DOHH2 (cell line): ENCODE measurements around the gene NPIPB8.
A peak's percentile ranks its signal among the peaks of the same experiment; 100 is the strongest.
"Not testable (repeated sequence)": the region's sequence is repeated elsewhere in the genome, so short reads cannot be mapped to it uniquely, and the experiment has no call there.

Source experiments
- H3F3A ChIP-seq: fragments of 200-600 bp; sonication (generic), shearing (Covaris generic); 2 replicates; pipeline ENCODE4 v1.6.0; 2016; ENCODE audit warnings: antibody characterized with exemption, mild to moderate bottlenecking; ENCODE audit not compliant: control insufficient read depth, insufficient read depth
- H3K27ac ChIP-seq: fragments of 200-600 bp; sonication (generic); 2 replicates; pipeline ENCODE4 v1.5.1; 2014; ENCODE audit warnings: low read depth, mild to moderate bottlenecking, low read length, moderate library complexity
- H3K27me3 ChIP-seq: fragments of 200-600 bp; sonication (generic); 2 replicates; pipeline ENCODE4 v1.6.1; 2014; ENCODE audit warnings: mild to moderate bottlenecking, low read length, mixed read lengths; ENCODE audit not compliant: control insufficient read depth
- H3K36me3 ChIP-seq: fragments of 200-600 bp; sonication (generic); 2 replicates; pipeline ENCODE4 v1.6.1; 2014; ENCODE audit warnings: mild to moderate bottlenecking, low read length, moderate library complexity, mixed read lengths; ENCODE audit not compliant: control insufficient read depth
- H3K4me1 ChIP-seq: fragments of 200-600 bp; sonication (generic); 2 replicates; pipeline ENCODE4 v1.6.1; 2014; ENCODE audit warnings: mild to moderate bottlenecking, low read length, mixed read lengths; ENCODE audit not compliant: control insufficient read depth
- H3K4me2 ChIP-seq: fragments of 200-600 bp; sonication (generic); 2 replicates; pipeline ENCODE4 v1.6.0; 2014; ENCODE audit warnings: mild to moderate bottlenecking, low read length, moderate library complexity
- H3K4me3 ChIP-seq: fragments of 200-600 bp; sonication (generic); 2 replicates; pipeline ENCODE4 v1.5.1; 2014; ENCODE audit warnings: mild to moderate bottlenecking, low read length, mixed read lengths
- H3K79me2 ChIP-seq: fragments of 200-600 bp; sonication (generic); 2 replicates; pipeline ENCODE4 v1.6.1; 2014; ENCODE audit warnings: mild to moderate bottlenecking, low read length, mixed read lengths; ENCODE audit not compliant: control insufficient read depth
- H3K9me2 ChIP-seq: fragments of 200-600 bp; sonication (generic); replicated peaks from 2 replicates; pipeline ENCODE4 v1.6.1; 2014; ENCODE audit warnings: mild to moderate bottlenecking, low read length, mixed read lengths; ENCODE audit not compliant: control insufficient read depth
- H3K9me3 ChIP-seq: fragments of 200-600 bp; sonication (generic); 2 replicates; pipeline ENCODE4 v1.6.1; 2014; ENCODE audit warnings: antibody characterized with exemption, low read length, mixed read lengths; ENCODE audit not compliant: control insufficient read depth, insufficient read depth
- H4K20me1 ChIP-seq: fragments of 200-600 bp; sonication (generic); 2 replicates; pipeline ENCODE4 v1.6.0; 2014; ENCODE audit warnings: low read depth, mild to moderate bottlenecking, antibody characterized with exemption, low read length, moderate library complexity; ENCODE audit not compliant: control insufficient read depth, insufficient read depth
- EZH2phosphoT487 ChIP-seq: fragments of 200-600 bp; sonication (generic); IDR thresholded peaks from 2 replicates; pipeline ENCODE4 v1.6.1; 2017; ENCODE audit warnings: borderline replicate concordance, mild to moderate bottlenecking, antibody characterized with exemption, low read length, moderate library complexity, mixed read lengths
- TF ChIP-seq, protein P1 (sequence below): fragments of 200-600 bp; sonication (generic); IDR thresholded peaks from one replicate; pipeline ENCODE4 v1.5.1; 2014; ENCODE audit warnings: antibody characterized with exemption, mild to moderate bottlenecking, low read depth, low read length; ENCODE audit not compliant: poor library complexity, severe bottlenecking

NPIPB8 gene

DNA sequence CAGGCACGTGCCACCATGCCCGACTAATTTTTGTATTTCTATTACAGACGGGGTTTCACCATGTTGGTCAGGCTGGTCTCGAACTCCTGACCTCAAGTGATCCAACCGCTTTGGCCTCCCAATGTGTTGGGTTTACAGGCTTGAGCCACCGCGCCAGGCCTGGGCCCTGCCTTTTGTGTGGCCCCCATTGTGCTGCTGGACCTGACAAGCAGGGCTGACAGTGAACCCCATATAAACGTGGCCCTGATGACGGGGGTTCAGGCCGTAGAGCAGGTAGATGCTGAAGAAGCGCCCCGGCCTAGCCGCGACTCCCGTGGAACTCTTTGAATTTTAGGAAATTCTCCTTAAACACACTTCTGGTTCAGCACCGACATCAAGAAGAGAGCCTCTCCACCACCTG is 23.3 kb upstream of the NPIPB8 start:
- Histone ChIP-seq H3K79me2 (peaks cover 46% of the 10 kb centered on the region), H3F3A (peaks cover 15% of the 10 kb centered on the region), H3K36me3 (peaks cover 44% of the 10 kb centered on the region), H3K4me1 (peaks cover 43% of the 10 kb centered on the region)
- not testable (repeated sequence) for H4K20me1 ChIP-seq, H3K27me3 ChIP-seq, H3K9me3 ChIP-seq, H3K4me3 ChIP-seq, H3K4me2 ChIP-seq, H3K9me2 ChIP-seq, H3K27ac ChIP-seq

DNA sequence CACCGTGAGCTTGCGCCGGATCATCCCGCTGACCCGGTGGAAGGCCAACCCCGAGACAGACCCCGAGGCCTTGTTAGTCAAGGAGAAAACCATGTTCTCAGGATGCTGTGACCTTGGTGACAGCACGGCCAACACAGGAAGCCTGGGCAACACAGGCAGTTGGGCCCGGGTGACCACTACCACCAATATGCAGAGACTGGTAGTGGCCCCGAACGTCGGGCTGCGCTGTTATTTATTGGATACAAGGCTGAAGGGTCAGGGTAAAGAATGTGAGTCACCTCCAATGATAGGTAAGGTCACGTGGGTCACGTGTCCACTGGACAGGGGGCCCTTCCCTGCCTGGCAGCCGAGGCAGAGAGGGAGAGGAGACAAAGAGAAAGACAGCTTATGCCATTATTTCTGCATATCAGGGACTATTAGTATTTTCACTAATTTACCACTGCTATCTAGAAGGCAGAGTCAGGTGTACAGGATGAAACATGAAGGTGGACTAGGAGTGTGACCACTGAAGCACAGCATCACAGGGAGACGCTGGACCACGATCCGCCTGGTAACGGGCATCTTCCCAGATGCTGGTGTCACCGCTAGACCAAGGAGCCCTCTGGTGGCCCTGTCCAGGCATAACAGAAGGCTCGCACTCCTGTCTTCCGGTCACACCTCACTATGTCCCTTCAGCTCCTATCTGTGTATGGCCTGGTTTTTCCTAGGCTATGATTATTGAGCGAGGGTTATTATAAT is 22.2 kb upstream of the NPIPB8 start:
- Histone ChIP-seq H3K4me1 (peaks cover 53% of the 10 kb centered on the region), H3F3A (peaks cover 24% of the 10 kb centered on the region), H3K36me3 (peaks cover 45% of the 10 kb centered on the region), H3K79me2 (peaks cover 50% of the 10 kb centered on the region), H3K4me2 (peak overlapping the region; percentile 11; the same call in 1 of the 2 replicates)
- TF ChIP-seq, protein P1, sequence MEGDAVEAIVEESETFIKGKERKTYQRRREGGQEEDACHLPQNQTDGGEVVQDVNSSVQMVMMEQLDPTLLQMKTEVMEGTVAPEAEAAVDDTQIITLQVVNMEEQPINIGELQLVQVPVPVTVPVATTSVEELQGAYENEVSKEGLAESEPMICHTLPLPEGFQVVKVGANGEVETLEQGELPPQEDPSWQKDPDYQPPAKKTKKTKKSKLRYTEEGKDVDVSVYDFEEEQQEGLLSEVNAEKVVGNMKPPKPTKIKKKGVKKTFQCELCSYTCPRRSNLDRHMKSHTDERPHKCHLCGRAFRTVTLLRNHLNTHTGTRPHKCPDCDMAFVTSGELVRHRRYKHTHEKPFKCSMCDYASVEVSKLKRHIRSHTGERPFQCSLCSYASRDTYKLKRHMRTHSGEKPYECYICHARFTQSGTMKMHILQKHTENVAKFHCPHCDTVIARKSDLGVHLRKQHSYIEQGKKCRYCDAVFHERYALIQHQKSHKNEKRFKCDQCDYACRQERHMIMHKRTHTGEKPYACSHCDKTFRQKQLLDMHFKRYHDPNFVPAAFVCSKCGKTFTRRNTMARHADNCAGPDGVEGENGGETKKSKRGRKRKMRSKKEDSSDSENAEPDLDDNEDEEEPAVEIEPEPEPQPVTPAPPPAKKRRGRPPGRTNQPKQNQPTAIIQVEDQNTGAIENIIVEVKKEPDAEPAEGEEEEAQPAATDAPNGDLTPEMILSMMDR: peak; percentile 29
- not testable (repeated sequence) for H3K4me3 ChIP-seq, H3K27me3 ChIP-seq, H3K9me3 ChIP-seq, H4K20me1 ChIP-seq, H3K27ac ChIP-seq, H3K9me2 ChIP-seq

DNA sequence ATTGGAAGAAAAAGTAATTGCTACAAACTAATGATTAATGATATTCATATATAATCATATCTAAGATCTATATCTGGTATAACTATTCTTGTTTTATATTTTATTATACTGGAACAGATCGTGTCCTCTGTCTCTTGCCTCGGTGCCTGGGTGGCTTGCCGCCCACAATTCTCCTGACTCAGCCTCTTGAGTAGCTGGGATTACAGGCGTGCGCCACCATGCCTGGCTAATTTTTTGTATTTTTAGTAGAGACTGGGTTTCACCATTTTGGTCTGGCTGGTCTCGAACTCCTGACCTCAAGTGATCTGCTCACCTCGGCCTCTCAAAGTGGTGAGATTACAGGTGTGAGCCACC is 21.7 kb upstream of the NPIPB8 start:
- not testable (repeated sequence) for H3K4me3 ChIP-seq, H3K9me2 ChIP-seq, H4K20me1 ChIP-seq, H3K27me3 ChIP-seq, H3K9me3 ChIP-seq
- Histone ChIP-seq H3F3A (peaks cover 28% of the 10 kb centered on the region), H3K4me2 (peak overlapping the region; percentile 80), H3K36me3 (peaks cover 45% of the 10 kb centered on the region), H3K27ac (peak overlapping the region; percentile 92), H3K79me2 (peaks cover 50% of the 10 kb centered on the region), H3K4me1 (peaks cover 58% of the 10 kb centered on the region)

DNA sequence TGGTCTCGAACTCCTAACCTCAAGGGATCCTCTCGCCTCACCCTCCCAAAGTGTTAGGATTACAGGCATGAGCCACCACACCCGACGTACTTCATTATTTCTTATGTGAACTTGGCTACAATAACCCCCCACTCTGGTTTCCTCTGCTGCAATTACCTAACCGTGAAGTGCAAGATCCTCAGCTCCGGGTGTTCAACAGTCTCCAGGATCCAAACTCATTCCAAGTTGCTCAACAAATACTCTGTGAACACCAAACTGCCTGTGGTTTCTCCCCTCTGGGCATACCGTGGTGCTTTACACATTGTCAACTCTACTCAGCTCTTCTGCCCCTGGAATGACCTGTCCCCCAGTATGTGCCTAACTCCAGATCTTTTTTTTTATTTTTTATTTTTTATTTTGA is 21.2 kb upstream of the NPIPB8 start:
- Histone ChIP-seq H3K79me2 (peaks cover 54% of the 10 kb centered on the region), H3K4me3 (no peak overlapping the region), H3K4me1 (peaks cover 62% of the 10 kb centered on the region), H3K27ac (peak overlapping the region; percentile 92), H4K20me1 (no peaks in the 10 kb centered on the region), H3K4me2 (peak overlapping the region; percentile 80), H3K9me3 (no peaks in the 10 kb centered on the region), H3F3A (peaks cover 30% of the 10 kb centered on the region), H3K27me3 (no peaks in the 10 kb centered on the region), H3K36me3 (peaks cover 49% of the 10 kb centered on the region), H3K9me2 (no peaks in the 10 kb centered on the region)
- TF ChIP-seq, protein P1: no peak
- TF ChIP-seq EZH2phosphoT487: no peak
